Measurements from ENCODE around the gene TSPAN18. TPM values are rescaled to one million over a fixed set of nuclear protein-coding genes. Genes with fewer than 3 reads are reported as not detected.

The TSPAN18 gene
- total RNA-seq, 1 experiment from 2014 or later, result 21.3 TPM

GRCh38 chr11:44699497-44700408 lies 27.0 kb upstream of the TSPAN18 start:
- DNase-seq (ENCODE audit: low read depth, low spot score) (no peak), ATAC-seq (no peak)
- intact Hi-C loops (cut with micrococcal nuclease; ENCODE audit: unreplicated experiment) (no loop called here), in situ Hi-C loops (cut with HindIII; ENCODE audit: low pct_unique_long_range_greater_than_20kb, low sequenced_read_pairs) (no loop called here)
- CTCF ChIA-PET, result interaction anchor here (0.6 kb wide), 1 partner anchor 540 kb away, joined by 4 read pairs; no protein-coding TSS in a partner anchor
- BruUV-seq (replicated peaks), result no TSS peak
- Histone ChIP-seq H3K36me3 (ENCODE audit: control insufficient read depth, insufficient read depth, low read length) (no peaks in the 10 kb centered on the region), H3K9me3 (ENCODE audit: control insufficient read depth, insufficient read depth, low read depth, low read length) (no peaks in the 10 kb centered on the region), H3K4me1 (ENCODE audit: control insufficient read depth, insufficient read depth, low read length) (no peaks in the 10 kb centered on the region), H3K4me3 (ENCODE audit: low read depth in 2 of 2, low read length in 2 of 2) (no peak overlapping the region), H3K27me3 (ENCODE audit: control insufficient read depth, insufficient read depth, low read length) (peaks cover 2% of the 10 kb centered on the region; the same call in 1 of the 2 replicates), H3K27ac (ENCODE audit: low read length) (no peak overlapping the region)
- TF ChIP-seq CTCF (IDR thresholded peaks at IDR 0.05) (no peak), REST (IDR thresholded peaks at IDR 0.05; ENCODE audit: insufficient read depth in 1 of 2, low read depth in 2 of 2, low read length in 1 of 2) (no peak), POLR2AphosphoS5 (IDR thresholded peaks at IDR 0.05; ENCODE audit: low read depth, low read length) (no peak), SIN3A (IDR thresholded peaks at IDR 0.05; ENCODE audit: borderline replicate concordance, insufficient read depth, low read depth, low read length) (no peak), TCF7L2 (IDR thresholded peaks at IDR 0.05; ENCODE audit: low read depth, low read length) (no peak)
- POLR2A ChIA-PET, result no interaction called here

- DNase-seq (ENCODE audit: low read depth, low spot score) (no peak), ATAC-seq (no peak)
- Histone ChIP-seq H3K36me3 (ENCODE audit: control insufficient read depth, insufficient read depth, low read length) (no peaks in the 10 kb centered on the region), H3K9me3 (ENCODE audit: control insufficient read depth, insufficient read depth, low read depth, low read length) (no peaks in the 10 kb centered on the region), H3K4me1 (ENCODE audit: control insufficient read depth, insufficient read depth, low read length) (no peaks in the 10 kb centered on the region), H3K4me3 (ENCODE audit: low read depth in 2 of 2, low read length in 2 of 2) (no peak overlapping the region), H3K27ac (ENCODE audit: low read length) (no peak overlapping the region), H3K27me3 (ENCODE audit: control insufficient read depth, insufficient read depth, low read length) (peaks cover 2% of the 10 kb centered on the region; the same call in 1 of the 2 replicates)
- intact Hi-C loops (cut with micrococcal nuclease; ENCODE audit: unreplicated experiment) (no loop called here), in situ Hi-C loops (cut with HindIII; ENCODE audit: low pct_unique_long_range_greater_than_20kb, low sequenced_read_pairs) (no loop called here)
- ChIA-PET CTCF (no interaction called here), POLR2A (no interaction called here)
- no peak for TF ChIP-seq POLR2AphosphoS5 (IDR thresholded peaks at IDR 0.05; ENCODE audit: low read depth, low read length)
- no peak for TF ChIP-seq SIN3A (IDR thresholded peaks at IDR 0.05; ENCODE audit: borderline replicate concordance, insufficient read depth, low read depth, low read length)
- no peak for TF ChIP-seq TCF7L2 (IDR thresholded peaks at IDR 0.05; ENCODE audit: low read depth, low read length)
- TF ChIP-seq REST (IDR thresholded peaks at IDR 0.05; ENCODE audit: insufficient read depth in 1 of 2, low read depth in 2 of 2, low read length in 1 of 2), result no peak
- TF ChIP-seq CTCF (IDR thresholded peaks at IDR 0.05), result no peak
- no TSS peak for BruUV-seq (replicated peaks)
These were observed 25.5 kb upstream of the TSPAN18 start for GRCh38 chr11:44701276-44701675.

All from Panc1 (cell line).